Natural killer cell treated with Interleukin-12 subunit alpha and Interleukin-12 subunit beta and Interleukin-15 and Interleukin-18, amount 100 ng/mL, for 72 hours (primary cell): Measurements from ENCODE around the gene PDPN. TPM values are rescaled to one million over a fixed set of nuclear protein-coding genes. Genes with fewer than 3 reads are reported as not detected.
"Not testable (repeated sequence)": the region's sequence is repeated elsewhere in the genome, so short reads cannot be mapped to it uniquely, and the experiment has no call there.

Experiments
- ATAC-seq, 2 donors: fragments of 150-1000 bp; cut with Tn5 transposase in 1 of 2; sonication (Bioruptor Pico), chemical (Tn5 transposase) in 1 of 2; 2 replicates each; pipeline ENCODE4 v1.10.0; 2021
- DNase-seq: peaks from one replicate; pipeline ENCODE4 v3.0.0; 2022; ENCODE audit warnings: low spot score
- H3K27ac Mint-ChIP-seq, 2 donors: 1 replicate in 1 of 2; 2 replicates in 1 of 2; pipeline ENCODE4 v1.8.0; 2022; ENCODE audit warnings: mixed read lengths in 2 of 2, mild to moderate bottlenecking in 1 of 2, moderate library complexity in 1 of 2
- H3K27me3 Mint-ChIP-seq, 2 donors: 1 replicate in 1 of 2; 2 replicates in 1 of 2; pipeline ENCODE4 v1.8.0; 2022; ENCODE audit warnings: mixed read lengths in 2 of 2
- H3K36me3 Mint-ChIP-seq: one replicate; pipeline ENCODE4 v1.8.0; 2022; ENCODE audit warnings: mixed read lengths
- H3K4me1 Mint-ChIP-seq, 2 donors: 1 replicate in 1 of 2; 2 replicates in 1 of 2; pipeline ENCODE4 v1.8.0; 2022; ENCODE audit warnings: low read depth in 2 of 2, mixed read lengths in 2 of 2, mild to moderate bottlenecking in 1 of 2
- H3K4me3 Mint-ChIP-seq: one replicate; pipeline ENCODE4 v1.8.0; 2022; ENCODE audit warnings: mixed read lengths
- H3K9me3 Mint-ChIP-seq: 2 replicates; pipeline ENCODE4 v1.8.0; 2022; ENCODE audit warnings: mixed read lengths
- total RNA-seq, 2 donors: library from RNA; stranded (reverse); gene quantifications; one replicate each; pipeline ENCODE4 v1.2.3, GENCODE V29; 2022

The PDPN gene
- total RNA-seq, 2 donors from 2014 or later = not detected

DNA sequence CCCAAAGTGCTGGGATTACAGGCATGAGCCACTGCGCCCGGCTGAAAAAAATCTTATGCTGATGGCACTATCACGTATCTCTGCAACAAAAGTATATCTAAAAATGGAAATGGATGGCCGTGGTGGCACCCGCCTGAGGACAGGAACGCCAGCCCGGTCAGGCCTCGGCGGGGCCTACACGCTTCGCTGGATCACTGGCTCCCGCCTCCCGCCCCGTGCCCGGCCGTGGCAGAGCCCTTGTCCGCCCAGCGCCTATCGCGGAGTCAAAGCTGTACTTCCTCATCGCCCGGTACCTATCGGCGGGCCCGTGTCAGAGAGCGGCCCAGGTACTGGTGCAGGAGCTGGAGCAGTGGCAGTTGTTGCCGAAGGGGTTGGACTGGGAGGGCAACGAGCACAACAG is 28.8 kb upstream of the PDPN start:
- Mint-ChIP-seq H3K9me3 (no peaks in the 10 kb centered on the region), H3K4me3 (no peak overlapping the region), H3K27me3 (peaks cover 5 to 18% of the 10 kb centered on the region in 2 donors), H3K27ac (no peak overlapping the region), H3K36me3 (no peaks in the 10 kb centered on the region), H3K4me1 (no peaks in the 10 kb centered on the region)
- ATAC-seq = no peak
- DNase-seq = no peak

DNA sequence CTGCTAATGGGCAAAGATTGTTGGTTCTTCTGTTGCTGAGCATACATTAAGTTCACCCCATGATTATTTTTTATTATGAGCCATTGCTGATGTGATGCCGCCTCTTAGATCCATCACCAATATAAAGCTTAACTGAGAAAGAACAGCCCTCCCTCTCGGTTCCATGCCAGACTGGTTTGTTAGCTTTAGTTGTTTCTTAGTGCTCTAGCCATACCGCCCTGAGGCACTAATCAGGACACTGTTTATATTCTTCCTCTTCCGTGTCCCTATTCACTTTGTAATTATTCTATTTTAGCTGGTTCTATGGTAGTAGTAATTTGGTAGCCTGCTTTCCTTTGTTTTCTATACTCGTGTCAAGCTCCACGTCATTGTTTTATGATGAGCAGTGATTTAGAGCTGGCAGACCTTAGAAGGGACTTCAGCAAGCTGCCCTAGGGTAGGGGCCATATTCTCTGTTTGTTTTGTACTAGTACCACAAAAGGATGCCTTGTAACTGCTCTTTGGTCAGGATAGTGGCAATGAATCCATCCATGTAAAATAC is 27.3 kb upstream of the PDPN start:
- Mint-ChIP-seq H3K9me3 (no peaks in the 10 kb centered on the region), H3K27me3 (peaks cover 5 to 10% of the 10 kb centered on the region in 2 donors), H3K4me3 (no peak overlapping the region)

DNA sequence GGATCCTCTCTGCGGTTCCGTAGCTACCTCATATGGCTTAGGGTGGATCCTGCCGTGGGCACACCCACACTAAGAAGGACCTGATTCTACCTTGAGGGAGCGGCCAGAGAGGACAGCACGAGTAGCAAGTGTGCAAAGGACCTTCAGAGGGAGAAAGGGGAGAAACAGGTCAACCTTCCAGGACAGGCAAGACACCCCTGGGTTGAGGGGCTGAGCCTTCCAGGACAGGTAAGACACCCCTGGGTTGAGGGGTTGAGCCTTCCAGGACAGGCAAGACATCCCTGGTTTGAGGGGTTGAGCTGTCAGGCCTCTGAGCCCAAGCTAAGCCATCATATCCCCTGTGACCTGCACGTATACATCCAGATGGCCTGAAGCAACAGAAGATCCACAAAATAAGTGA is 23.1 kb upstream of the PDPN start:
- Mint-ChIP-seq H3K4me3 (no peak overlapping the region), H3K36me3 (no peaks in the 10 kb centered on the region), H3K27me3 (peaks cover 5 to 21% of the 10 kb centered on the region in 2 donors), H3K27ac (no peak overlapping the region), H3K9me3 (no peaks in the 10 kb centered on the region), H3K4me1 (no peaks in the 10 kb centered on the region)
- ATAC-seq (no peak), DNase-seq (no peak)

More for the DNA sequence above, 27.3 kb upstream of the PDPN start:
- H3K27ac Mint-ChIP-seq = no peak overlapping the region
- H3K4me1 Mint-ChIP-seq = no peaks in the 10 kb centered on the region
- ATAC-seq = no peak
- H3K36me3 Mint-ChIP-seq = no peaks in the 10 kb centered on the region
- DNase-seq = no peak

DNA sequence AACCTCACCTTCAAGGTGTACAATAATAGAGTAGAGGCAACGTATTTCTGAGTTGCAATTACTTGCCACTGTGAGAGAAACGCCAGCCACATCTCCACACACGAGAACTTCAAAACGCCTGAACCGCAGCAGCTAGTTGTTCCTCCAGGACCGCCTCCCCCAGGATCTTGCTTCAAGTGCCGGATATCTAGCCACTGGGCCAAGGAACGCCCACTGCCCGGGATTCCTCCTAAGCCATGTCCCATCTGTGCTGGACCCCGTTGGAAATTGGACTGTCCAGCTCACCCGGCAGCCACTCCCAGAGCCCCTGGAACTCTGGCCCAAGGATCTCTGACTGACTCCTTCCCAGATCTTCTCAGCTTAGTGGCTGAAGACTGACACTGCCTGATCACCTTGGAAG is 20.7 kb upstream of the PDPN start:
- H3K9me3 Mint-ChIP-seq, H3K4me1 Mint-ChIP-seq, H3K4me3 Mint-ChIP-seq, ATAC-seq, H3K27ac Mint-ChIP-seq, H3K36me3 Mint-ChIP-seq, DNase-seq: not testable (repeated sequence)
- peaks cover 0 to 15% of the 10 kb centered on the region in 2 donors for H3K27me3 Mint-ChIP-seq

DNA sequence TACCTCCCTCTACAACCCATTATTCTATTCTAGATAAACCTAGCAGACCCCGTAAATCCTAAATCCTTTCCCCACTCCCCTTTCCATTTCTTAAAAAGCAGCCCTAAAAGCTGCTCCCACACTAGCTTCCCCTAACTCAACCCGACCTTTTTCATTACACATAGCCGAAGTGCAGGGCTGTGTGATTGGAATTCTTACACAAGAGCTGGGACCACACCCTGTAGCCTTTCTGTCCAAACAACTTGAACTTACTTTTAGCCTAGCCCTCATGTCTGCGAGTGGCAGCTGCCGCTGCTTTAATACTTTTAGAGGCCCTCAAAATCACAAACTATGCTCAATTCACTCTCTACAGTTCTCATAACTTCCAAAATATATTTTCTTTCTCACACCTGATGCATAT is 19.6 kb upstream of the PDPN start:
- H3K4me1 Mint-ChIP-seq = no peaks in the 10 kb centered on the region
- no peaks in the 10 kb centered on the region for H3K9me3 Mint-ChIP-seq
- no peak overlapping the region for H3K4me3 Mint-ChIP-seq
- H3K27ac Mint-ChIP-seq = no peak overlapping the region
- H3K27me3 Mint-ChIP-seq = peaks cover 0 to 15% of the 10 kb centered on the region in 2 donors
- DNase-seq (no peak), ATAC-seq (no peak)
- H3K36me3 Mint-ChIP-seq = no peaks in the 10 kb centered on the region

DNA sequence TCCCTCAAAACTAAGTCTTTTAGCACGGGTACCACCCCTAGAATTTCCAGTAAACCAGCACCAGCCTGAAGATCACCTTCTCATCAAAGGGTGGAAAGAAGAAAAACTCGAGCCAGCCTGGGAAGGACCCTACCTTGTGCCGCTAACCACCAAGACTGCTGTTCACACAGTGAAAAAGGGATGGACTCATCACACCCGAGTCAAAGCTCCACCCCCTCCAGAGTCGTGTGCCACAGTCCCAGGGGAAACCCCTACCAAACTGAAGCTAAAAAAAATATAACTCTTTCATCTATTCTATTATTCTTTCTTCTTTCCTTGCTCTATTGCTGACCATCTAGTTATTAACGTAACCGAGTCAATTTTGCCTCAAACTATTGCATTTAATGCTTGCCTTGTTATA is 13.2 kb upstream of the PDPN start:
- H3K4me1 Mint-ChIP-seq, H3K36me3 Mint-ChIP-seq, DNase-seq, H3K9me3 Mint-ChIP-seq, H3K27ac Mint-ChIP-seq, H3K4me3 Mint-ChIP-seq, ATAC-seq: not testable (repeated sequence)
- H3K27me3 Mint-ChIP-seq = peaks cover 11 to 29% of the 10 kb centered on the region in 2 donors

DNA sequence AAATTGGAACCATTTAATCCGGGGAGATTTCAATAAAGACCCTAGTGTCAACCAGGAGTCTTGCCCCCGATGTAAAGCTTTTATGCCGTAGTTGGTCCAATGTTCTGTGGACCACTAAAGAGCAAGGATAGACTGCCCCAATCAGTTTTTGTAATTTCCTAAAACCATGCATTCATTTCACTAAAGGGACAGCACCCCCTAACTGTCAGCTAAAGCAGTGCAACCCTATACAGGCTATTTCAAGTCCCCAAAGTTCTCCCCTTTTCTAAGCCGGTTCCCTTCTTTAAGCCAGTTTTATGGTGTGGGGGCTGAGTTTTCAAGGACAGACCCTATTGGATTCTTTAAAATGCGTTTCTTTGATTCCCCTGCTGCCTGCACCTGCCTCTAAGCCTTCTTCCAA is 12.7 kb upstream of the PDPN start:
- ATAC-seq (no peak), DNase-seq (no peak)
- Mint-ChIP-seq H3K4me1 (no peaks in the 10 kb centered on the region), H3K9me3 (no peaks in the 10 kb centered on the region), H3K27me3 (peaks cover 11 to 29% of the 10 kb centered on the region in 2 donors), H3K27ac (no peak overlapping the region), H3K4me3 (no peak overlapping the region), H3K36me3 (no peaks in the 10 kb centered on the region)

DNA sequence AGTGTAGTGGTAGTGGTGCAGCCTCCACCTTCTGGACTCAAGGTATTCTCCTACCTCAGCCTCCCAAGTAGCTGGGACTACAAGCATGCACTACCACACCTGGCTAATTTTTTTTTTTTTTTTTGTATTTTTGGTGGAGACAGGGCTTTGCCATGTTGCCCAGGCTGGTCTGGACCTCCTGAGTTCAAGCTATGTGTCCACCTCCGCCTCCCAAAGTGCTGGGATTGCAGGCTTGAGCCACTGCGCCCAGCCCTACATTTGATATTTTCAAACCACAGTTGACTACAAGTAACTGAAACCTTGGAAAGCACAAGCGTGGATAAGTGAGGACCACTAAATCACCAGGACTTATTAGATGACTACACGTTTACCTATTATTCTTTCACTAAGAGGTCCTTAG is 10.0 kb upstream of the PDPN start:
- Mint-ChIP-seq H3K9me3 (no peaks in the 10 kb centered on the region), H3K4me3 (no peak overlapping the region), H3K27ac (no peak overlapping the region), H3K27me3 (peaks cover 19 to 29% of the 10 kb centered on the region in 2 donors), H3K36me3 (no peaks in the 10 kb centered on the region), H3K4me1 (no peaks in the 10 kb centered on the region)
- DNase-seq (no peak), ATAC-seq (no peak)

DNA sequence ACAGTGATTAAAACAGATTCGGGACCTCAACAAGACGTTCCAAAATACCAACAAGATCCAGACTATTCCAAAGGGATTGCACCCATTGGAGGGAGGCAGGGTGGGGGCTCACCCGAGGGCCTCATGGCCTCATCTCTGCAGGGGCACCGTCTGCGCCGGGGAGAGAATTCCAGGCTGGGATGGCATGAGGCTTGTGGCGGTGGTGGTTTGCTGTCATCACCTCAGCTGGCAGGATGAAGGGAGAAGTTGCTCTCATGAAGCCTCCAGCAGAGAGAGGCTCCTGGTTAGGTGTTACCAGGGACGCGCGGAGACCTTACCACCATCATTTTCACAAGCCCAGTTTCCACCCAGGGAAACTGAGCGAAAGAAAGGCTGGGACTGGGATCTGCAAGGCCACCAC is 6.7 kb upstream of the PDPN start:
- Mint-ChIP-seq H3K4me1 (no peaks in the 10 kb centered on the region), H3K9me3 (no peaks in the 10 kb centered on the region), H3K4me3 (no peak overlapping the region), H3K27ac (no peak overlapping the region), H3K36me3 (no peaks in the 10 kb centered on the region), H3K27me3 (peaks cover 15 to 21% of the 10 kb centered on the region in 2 donors)
- DNase-seq = no peak
- no peak for ATAC-seq

DNA sequence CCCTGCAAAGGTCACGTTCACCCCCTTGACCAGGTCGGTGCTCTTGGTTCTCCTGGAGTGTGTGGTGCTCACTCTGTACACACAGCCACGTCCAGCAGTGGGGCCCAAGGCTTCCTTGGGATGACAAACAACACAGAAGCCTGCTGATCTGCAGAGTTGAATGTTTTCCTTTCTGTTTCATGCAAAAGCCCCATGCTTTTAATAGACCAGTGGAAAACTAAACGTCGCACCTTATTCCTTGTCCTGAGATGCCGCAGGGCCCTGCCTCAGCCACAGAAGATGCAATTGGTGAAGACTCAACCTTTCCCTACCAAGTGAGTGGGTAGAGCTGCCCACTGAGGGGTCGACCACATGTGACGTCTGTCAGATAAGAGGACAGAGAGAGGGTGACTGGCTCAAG is 5.8 kb upstream of the PDPN start:
- no peak overlapping the region for H3K4me3 Mint-ChIP-seq
- no peaks in the 10 kb centered on the region for H3K36me3 Mint-ChIP-seq
- H3K9me3 Mint-ChIP-seq = no peaks in the 10 kb centered on the region
- DNase-seq (no peak), ATAC-seq (no peak)
- no peak overlapping the region for H3K27ac Mint-ChIP-seq
- no peaks in the 10 kb centered on the region for H3K4me1 Mint-ChIP-seq
- H3K27me3 Mint-ChIP-seq = peaks cover 15 to 28% of the 10 kb centered on the region in 2 donors

DNA sequence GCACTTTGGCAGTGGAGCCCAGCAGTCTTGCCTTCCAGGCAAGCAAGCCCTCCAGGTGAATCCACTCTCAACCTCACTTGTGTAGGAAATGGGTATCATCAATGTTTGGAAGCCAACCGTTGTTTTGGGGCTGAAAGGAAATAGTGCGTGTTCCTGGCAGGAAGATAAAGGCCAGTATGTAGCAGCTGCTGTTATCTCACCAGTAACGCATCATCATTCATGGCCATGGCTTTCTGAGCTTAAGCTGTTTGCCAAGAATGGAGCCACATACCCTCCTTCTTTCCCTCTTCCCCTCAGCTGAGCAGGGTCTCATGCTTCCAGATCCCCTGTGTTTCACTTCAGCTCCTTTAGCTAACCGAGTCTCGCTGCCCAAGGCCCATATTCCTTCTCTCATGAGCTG is 2.2 kb upstream of the PDPN start:
- DNase-seq (no peak), ATAC-seq (no peak)
- Mint-ChIP-seq H3K9me3 (no peaks in the 10 kb centered on the region), H3K27ac (no peak overlapping the region), H3K27me3 (peaks cover 30 to 43% of the 10 kb centered on the region in 2 donors), H3K4me3 (no peak overlapping the region), H3K36me3 (no peaks in the 10 kb centered on the region), H3K4me1 (no peaks in the 10 kb centered on the region)

DNA sequence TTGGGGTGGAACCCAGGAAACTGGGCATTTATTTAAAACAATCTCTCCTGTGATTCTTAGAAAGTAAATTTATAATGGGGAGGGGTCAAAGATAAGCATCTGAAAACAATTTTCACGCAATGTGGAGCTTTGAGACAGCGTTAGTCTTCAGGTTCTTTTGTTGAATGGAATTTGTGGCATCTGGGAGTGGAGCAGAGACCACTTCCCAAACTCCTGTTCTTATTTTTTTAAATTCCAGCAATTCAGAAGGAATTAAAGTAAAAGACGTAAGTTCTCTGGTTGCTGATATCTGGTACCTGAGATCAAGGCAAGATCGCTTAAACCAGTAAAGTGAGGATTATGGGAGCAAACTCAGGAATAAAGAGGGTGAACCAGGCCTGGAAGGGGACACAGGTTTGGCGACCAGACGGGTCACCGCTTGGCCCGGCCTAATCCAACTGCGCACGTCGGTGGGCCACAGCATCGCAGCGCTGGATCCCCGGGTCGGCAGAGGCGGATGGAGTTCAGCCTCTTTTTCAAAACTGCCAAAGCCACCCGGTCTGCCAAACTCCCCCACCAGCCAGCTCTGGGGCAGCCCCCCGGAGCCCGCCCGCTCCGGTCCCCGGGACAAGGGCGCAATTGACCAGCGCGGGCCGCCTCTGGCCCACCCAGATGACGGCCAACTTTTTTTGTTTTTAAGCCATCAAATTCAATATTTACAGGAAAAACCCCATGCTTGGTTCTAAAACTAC is 754 bp upstream of the PDPN start:
- no peaks in the 10 kb centered on the region for H3K9me3 Mint-ChIP-seq
- H3K4me1 Mint-ChIP-seq = no peaks in the 10 kb centered on the region
- ATAC-seq = no peak
- H3K36me3 Mint-ChIP-seq = no peaks in the 10 kb centered on the region
- H3K27ac Mint-ChIP-seq = no peak overlapping the region
- H3K4me3 Mint-ChIP-seq = no peak overlapping the region
- peaks cover 40 to 45% of the 10 kb centered on the region in 2 donors for H3K27me3 Mint-ChIP-seq
- DNase-seq = no peak

DNA sequence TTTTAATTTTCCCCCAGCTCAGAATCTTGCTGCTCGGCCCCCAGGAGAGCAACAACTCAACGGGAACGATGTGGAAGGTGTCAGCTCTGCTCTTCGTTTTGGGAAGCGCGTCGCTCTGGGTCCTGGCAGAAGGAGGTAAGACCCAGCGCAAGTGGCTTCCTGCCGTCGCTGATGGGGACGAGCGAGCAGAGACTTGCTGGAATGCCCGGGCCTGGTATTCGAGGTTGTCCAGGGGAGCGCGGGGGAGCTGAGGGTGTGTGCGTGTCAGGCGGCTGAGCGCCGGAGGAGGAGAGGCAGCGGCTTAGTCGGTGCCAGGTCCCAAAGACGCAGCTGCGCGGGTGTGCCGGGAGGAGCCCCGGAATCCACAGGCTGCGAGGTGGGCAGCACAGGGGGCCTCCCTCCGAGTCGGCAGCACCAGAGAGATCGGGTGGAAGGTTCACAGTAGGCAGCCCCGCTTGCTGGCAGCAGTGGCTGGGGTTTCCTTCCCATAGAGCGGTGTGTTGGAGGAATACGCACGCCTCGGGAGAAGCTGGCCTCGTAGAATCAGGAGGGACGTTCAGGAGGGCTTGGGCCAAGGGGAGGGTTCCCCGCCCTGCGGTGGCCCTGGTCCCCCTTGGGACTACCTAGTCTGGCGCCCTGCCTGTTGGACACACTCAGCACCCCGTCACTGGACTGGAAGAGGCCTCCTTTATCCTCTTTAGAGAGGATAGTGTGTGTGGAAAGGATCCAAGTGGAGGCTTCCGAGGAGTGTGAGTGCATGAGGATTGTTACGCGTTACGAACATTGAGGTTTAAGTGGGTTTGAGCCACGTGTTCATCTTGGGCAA is 547 bp downstream of the PDPN start:
- no peak for ATAC-seq
- Mint-ChIP-seq H3K36me3 (no peaks in the 10 kb centered on the region), H3K4me3 (no peak overlapping the region), H3K4me1 (no peaks in the 10 kb centered on the region), H3K27me3 (peaks cover 43 to 45% of the 10 kb centered on the region in 2 donors), H3K27ac (no peak overlapping the region), H3K9me3 (no peaks in the 10 kb centered on the region)
- DNase-seq = no peak
